Neural progenitor cell (in vitro differentiated cells): ENCODE data around the gene STAG1. TPM values are rescaled to one million over a fixed set of nuclear protein-coding genes. Genes with fewer than 3 reads are reported as not detected.

Source experiments
- DNase-seq: peaks from one replicate; pipeline ENCODE4 v3.0.0-alpha.2; 2016; ENCODE audit warnings: low spot score
- H2AFZ ChIP-seq: fragments of 200-600 bp; sonication (generic); replicated peaks from 2 replicates; pipeline ENCODE4 v1.6.1; 2016; ENCODE audit warnings: antibody characterized with exemption
- H3F3A ChIP-seq: fragments of 200-600 bp; sonication (generic); 2 replicates; pipeline ENCODE4 v1.6.1; 2016; ENCODE audit warnings: antibody characterized with exemption, low read depth
- H3K27ac ChIP-seq: fragments of 200-600 bp; sonication (generic); 2 replicates; pipeline ENCODE4 v1.5.1; 2016; ENCODE audit warnings: mild to moderate bottlenecking
- H3K27me3 ChIP-seq: fragments of 200-600 bp; sonication (generic); 2 replicates; pipeline ENCODE4 v1.6.1; 2016; ENCODE audit warnings: mild to moderate bottlenecking, moderate library complexity
- H3K36me3 ChIP-seq: fragments of 200-600 bp; sonication (generic); 2 replicates; pipeline ENCODE4 v1.5.1; 2016
- H3K4me1 ChIP-seq: fragments of 200-600 bp; sonication (generic); 2 replicates; pipeline ENCODE4 v1.6.1; 2016; ENCODE audit warnings: mixed run types
- H3K4me2 ChIP-seq: fragments of 200-600 bp; sonication (generic); 2 replicates; pipeline ENCODE4 v1.6.1; 2016
- H3K4me3 ChIP-seq: fragments of 200-600 bp; sonication (generic); 2 replicates; pipeline ENCODE4 v1.5.1; 2016
- H3K79me2 ChIP-seq: fragments of 200-600 bp; sonication (generic); 2 replicates; pipeline ENCODE4 v1.6.1; 2016; ENCODE audit warnings: low read depth
- H3K9ac ChIP-seq: fragments of 200-600 bp; sonication (generic); 2 replicates; pipeline ENCODE4 v1.6.1; 2016
- H3K9me3 ChIP-seq: fragments of 200-600 bp; sonication (generic); 2 replicates; pipeline ENCODE4 v1.5.1; 2016; ENCODE audit warnings: low read depth
- H4K20me1 ChIP-seq: fragments of 200-600 bp; sonication (generic); 2 replicates; pipeline ENCODE4 v1.6.1; 2016; ENCODE audit warnings: low read depth
- H3K27ac Mint-ChIP-seq: 3 replicates; pipeline ENCODE4 v1.8.0; 2021; ENCODE audit warnings: mixed read lengths
- H3K27me3 Mint-ChIP-seq: 2 replicates; pipeline ENCODE4 v1.8.0; 2022; ENCODE audit warnings: low read depth, mild to moderate bottlenecking, inconsistent platforms, moderate library complexity, mixed read lengths; ENCODE audit not compliant: insufficient read depth
- H3K36me3 Mint-ChIP-seq: 3 replicates; pipeline ENCODE4 v1.8.0; 2021; ENCODE audit warnings: mixed read lengths
- H3K4me1 Mint-ChIP-seq: 3 replicates; pipeline ENCODE4 v1.8.0; 2021; ENCODE audit warnings: mixed read lengths
- H3K4me3 Mint-ChIP-seq: 3 replicates; pipeline ENCODE4 v1.8.0; 2021; ENCODE audit warnings: mild to moderate bottlenecking, moderate library complexity, mixed read lengths
- H3K9me3 Mint-ChIP-seq: 3 replicates; pipeline ENCODE4 v1.8.0; 2020; ENCODE audit warnings: mixed read lengths
- CTCF ChIP-seq: fragments of 200-600 bp; sonication (generic); IDR thresholded peaks from 2 replicates; pipeline ENCODE4 v1.5.1; 2017; ENCODE audit warnings: antibody characterized with exemption, mild to moderate bottlenecking
- EZH2 ChIP-seq: fragments of 200-600 bp; sonication (generic); IDR thresholded peaks from 2 replicates; pipeline ENCODE4 v1.6.1; 2017; ENCODE audit warnings: antibody characterized with exemption, mild to moderate bottlenecking, moderate library complexity
- EZH2phosphoT487 ChIP-seq: fragments of 200-600 bp; sonication (generic); IDR thresholded peaks from 2 replicates; pipeline ENCODE4 v1.6.1; 2017; ENCODE audit warnings: antibody characterized with exemption
- small RNA-seq: library from RNA; depleted of rRNA; stranded (forward); fragments of <200 nt; gene quantifications from one replicate; pipeline ENCODE3, GENCODE V24; 2015
- total RNA-seq: library from RNA; depleted of rRNA; stranded (reverse); fragments of >200 nt; gene quantifications from 2 replicates; pipeline ENCODE4 v1.2.3, GENCODE V29; 2015; ENCODE audit warnings: low replicate concordance

STAG1 gene
- total RNA-seq, 1 donor from 2014 or later, result 38.3 TPM

GRCh38 chr3:136293279-136293678, 458.9 kb downstream of the STAG1 start:
- Histone ChIP-seq H3K27ac (no peak overlapping the region), H3K79me2 (no peaks in the 10 kb centered on the region), H3K4me1 (no peaks in the 10 kb centered on the region), H3K9me3 (no peaks in the 10 kb centered on the region), H3F3A (no peaks in the 10 kb centered on the region), H4K20me1 (no peaks in the 10 kb centered on the region), H2AFZ (no peak overlapping the region), H3K9ac (no peak overlapping the region), H3K4me2 (no peak overlapping the region), H3K4me3 (no peak overlapping the region), H3K27me3 (no peaks in the 10 kb centered on the region), H3K36me3 (peaks cover 12% of the 10 kb centered on the region)
- Mint-ChIP-seq H3K4me1 (no peaks in the 10 kb centered on the region), H3K9me3 (no peaks in the 10 kb centered on the region), H3K27ac (no peak overlapping the region), H3K4me3 (no peak overlapping the region), H3K36me3 (peaks cover 45% of the 10 kb centered on the region), H3K27me3 (peaks cover 2% of the 10 kb centered on the region)
- DNase-seq, result no peak
- no peak for TF ChIP-seq CTCF
- no peak for TF ChIP-seq EZH2
- TF ChIP-seq EZH2phosphoT487, result no peak

GRCh38 chr3:136292500-136292899, 459.7 kb downstream of the STAG1 start:
- Histone ChIP-seq H3K4me3 (no peak overlapping the region), H2AFZ (no peak overlapping the region), H3K9ac (no peak overlapping the region), H3K36me3 (peaks cover 12% of the 10 kb centered on the region), H3K4me1 (no peaks in the 10 kb centered on the region), H3K9me3 (no peaks in the 10 kb centered on the region), H3K79me2 (no peaks in the 10 kb centered on the region), H3K4me2 (no peak overlapping the region), H4K20me1 (no peaks in the 10 kb centered on the region), H3K27ac (no peak overlapping the region), H3K27me3 (no peaks in the 10 kb centered on the region), H3F3A (no peaks in the 10 kb centered on the region)
- H3K27me3 Mint-ChIP-seq, result no peaks in the 10 kb centered on the region
- TF ChIP-seq CTCF, result no peak
- TF ChIP-seq EZH2phosphoT487, result no peak
- TF ChIP-seq EZH2, result no peak
- no peak overlapping the region for H3K4me3 Mint-ChIP-seq
- no peak for DNase-seq
- no peaks in the 10 kb centered on the region for H3K4me1 Mint-ChIP-seq
- peaks cover 41% of the 10 kb centered on the region for H3K36me3 Mint-ChIP-seq
- H3K9me3 Mint-ChIP-seq, result no peaks in the 10 kb centered on the region
- H3K27ac Mint-ChIP-seq, result no peak overlapping the region

GRCh38 chr3:136291302-136291701, 460.9 kb downstream of the STAG1 start:
- no peaks in the 10 kb centered on the region for H3K4me1 Mint-ChIP-seq
- DNase-seq, result no peak
- peaks cover 12% of the 10 kb centered on the region for H3K36me3 ChIP-seq
- no peaks in the 10 kb centered on the region for H3K9me3 Mint-ChIP-seq
- no peaks in the 10 kb centered on the region for H3K79me2 ChIP-seq
- no peak overlapping the region for H3K27ac Mint-ChIP-seq
- TF ChIP-seq CTCF (no peak), EZH2phosphoT487 (no peak), EZH2 (no peak)
- no peaks in the 10 kb centered on the region for H3F3A ChIP-seq
- no peaks in the 10 kb centered on the region for H3K27me3 ChIP-seq
- no peak overlapping the region for H3K4me3 ChIP-seq
- H3K9me3 ChIP-seq, result no peaks in the 10 kb centered on the region
- H3K4me3 Mint-ChIP-seq, result no peak overlapping the region
- peaks cover 40% of the 10 kb centered on the region for H3K36me3 Mint-ChIP-seq
- H2AFZ ChIP-seq, result no peak overlapping the region
- H3K27ac ChIP-seq, result no peak overlapping the region
- H3K27me3 Mint-ChIP-seq, result no peaks in the 10 kb centered on the region
- no peaks in the 10 kb centered on the region for H3K4me1 ChIP-seq
- H3K4me2 ChIP-seq, result no peak overlapping the region
- H4K20me1 ChIP-seq, result no peaks in the 10 kb centered on the region
- H3K9ac ChIP-seq, result no peak overlapping the region

Small RNA genes lying within 50 kb of the gene (small RNA-seq; reads per million reads assigned to genes)
- not detected for gene RNU6-1284P
- not detected for gene RNU6-789P

Other genes with a start within 250 kb of the STAG1 start
- gene SLC35G2, start 66.7 kb upstream of the STAG1 start, total RNA-seq, result 0.43 and 1.5 TPM in 2 replicates
- 28.3 and 46.5 TPM in 2 replicates for gene NCK1, start 109.8 kb upstream of the STAG1 start, total RNA-seq
- gene IL20RB, start 205.6 kb upstream of the STAG1 start, total RNA-seq, result 2.0 and 2.5 TPM in 2 replicates